ENCODE results near the gene RP2.

The RP2 gene

DNA sequence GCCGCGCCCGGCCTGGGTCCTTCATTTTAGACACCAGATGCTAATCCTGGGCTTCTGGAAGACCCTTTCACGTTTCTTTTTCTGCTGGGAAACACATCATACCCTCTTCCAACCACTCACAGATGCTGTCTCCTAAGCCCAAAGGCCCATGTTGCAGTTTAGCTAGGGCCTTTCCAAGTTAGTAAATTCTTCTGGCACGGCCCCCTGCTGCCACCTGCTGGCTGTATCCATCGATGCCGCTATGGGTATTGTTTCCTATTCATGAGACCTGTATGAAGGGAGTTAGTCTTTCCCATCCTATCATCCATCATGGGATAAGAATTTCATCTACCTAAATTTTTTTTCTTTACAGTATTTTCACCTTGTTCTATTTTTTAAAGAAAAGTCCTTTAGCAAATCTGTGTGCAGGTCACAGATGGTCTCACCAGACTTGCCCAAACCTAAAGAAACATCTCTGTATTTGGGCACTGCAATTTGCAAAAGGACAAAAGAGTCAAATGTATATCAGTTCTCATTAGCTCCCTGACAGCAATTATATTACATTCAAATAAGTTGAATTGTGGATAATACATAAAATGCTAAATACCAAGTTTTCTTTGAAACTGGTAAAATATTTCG, 40.2 kb upstream of the RP2 start:
- peak; percentile 65 for DNase-seq (ENCODE audit: extremely low spot score)
- ChIA-PET POLR2A (no interaction called here), CTCF (interaction anchor here (0.6 to 3.1 kb wide), 22 partner anchors 9 to 415 kb away, joined by 3 to 23 read pairs (median 4); partner anchors contain the start of gene SLC9A7)
- TF ChIP-seq, protein P1, sequence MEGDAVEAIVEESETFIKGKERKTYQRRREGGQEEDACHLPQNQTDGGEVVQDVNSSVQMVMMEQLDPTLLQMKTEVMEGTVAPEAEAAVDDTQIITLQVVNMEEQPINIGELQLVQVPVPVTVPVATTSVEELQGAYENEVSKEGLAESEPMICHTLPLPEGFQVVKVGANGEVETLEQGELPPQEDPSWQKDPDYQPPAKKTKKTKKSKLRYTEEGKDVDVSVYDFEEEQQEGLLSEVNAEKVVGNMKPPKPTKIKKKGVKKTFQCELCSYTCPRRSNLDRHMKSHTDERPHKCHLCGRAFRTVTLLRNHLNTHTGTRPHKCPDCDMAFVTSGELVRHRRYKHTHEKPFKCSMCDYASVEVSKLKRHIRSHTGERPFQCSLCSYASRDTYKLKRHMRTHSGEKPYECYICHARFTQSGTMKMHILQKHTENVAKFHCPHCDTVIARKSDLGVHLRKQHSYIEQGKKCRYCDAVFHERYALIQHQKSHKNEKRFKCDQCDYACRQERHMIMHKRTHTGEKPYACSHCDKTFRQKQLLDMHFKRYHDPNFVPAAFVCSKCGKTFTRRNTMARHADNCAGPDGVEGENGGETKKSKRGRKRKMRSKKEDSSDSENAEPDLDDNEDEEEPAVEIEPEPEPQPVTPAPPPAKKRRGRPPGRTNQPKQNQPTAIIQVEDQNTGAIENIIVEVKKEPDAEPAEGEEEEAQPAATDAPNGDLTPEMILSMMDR (IDR thresholded peaks at IDR 0.05; ENCODE audit: control extremely low read depth, extremely low read depth, low read depth, missing control alignments): peak; percentile 54

DNA sequence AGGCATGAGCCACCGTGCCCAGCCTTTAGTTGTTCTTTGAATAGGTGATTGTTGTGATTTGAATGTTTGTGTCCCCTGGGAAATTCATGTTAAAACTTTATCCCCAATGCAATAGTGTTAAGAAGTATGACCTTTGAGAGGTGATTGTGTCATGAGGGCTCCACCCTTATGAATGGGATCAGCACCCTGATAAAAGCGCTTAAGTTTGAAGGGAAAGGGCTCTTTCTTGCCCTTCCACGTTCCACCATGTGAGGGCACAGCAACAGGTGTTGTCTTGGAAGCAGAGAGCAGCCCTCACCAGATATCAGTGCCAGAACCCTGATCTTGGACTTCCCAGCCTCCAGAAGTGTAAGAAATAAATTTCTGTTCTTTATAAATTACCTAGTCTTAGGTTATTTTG, 33.7 kb upstream of the RP2 start:
- TF ChIP-seq, protein P1 (IDR thresholded peaks at IDR 0.05; ENCODE audit: control extremely low read depth, extremely low read depth, low read depth, missing control alignments): peak; percentile 5
- ChIA-PET CTCF (interaction anchor here (1.2 kb wide), 1 partner anchor 225 kb away, joined by 4 read pairs; no protein-coding TSS in a partner anchor), POLR2A (no interaction called here)
- DNase-seq (ENCODE audit: extremely low spot score): no peak

DNA sequence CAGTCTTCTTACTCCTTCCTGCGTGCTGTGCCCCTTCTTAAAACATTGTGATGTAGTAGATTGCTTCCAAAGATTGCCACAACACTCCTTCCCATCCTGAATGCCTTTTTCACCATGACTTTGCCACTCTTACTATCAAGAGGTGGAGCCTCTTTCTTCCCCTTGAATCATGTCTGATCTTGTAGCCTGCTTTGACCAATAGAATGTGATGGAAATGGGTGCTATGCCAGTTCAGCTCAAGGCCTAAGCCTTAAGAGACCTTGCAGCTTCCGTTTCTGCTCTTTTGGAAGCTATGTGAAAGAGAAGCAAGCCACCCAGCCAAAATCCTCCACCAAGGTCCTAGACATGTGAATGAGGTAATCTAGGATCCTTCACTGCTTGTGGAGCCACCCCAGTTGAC, 31.6 kb upstream of the RP2 start:
- ChIA-PET CTCF (interaction anchor here (2.2 kb wide), 1 partner anchor 9 kb away, joined by 8 read pairs; no protein-coding TSS in a partner anchor), POLR2A (no interaction called here)
- no peak for DNase-seq (ENCODE audit: extremely low spot score)
- TF ChIP-seq, protein P1 (IDR thresholded peaks at IDR 0.05; ENCODE audit: control extremely low read depth, extremely low read depth, low read depth, missing control alignments): no peak

DNA sequence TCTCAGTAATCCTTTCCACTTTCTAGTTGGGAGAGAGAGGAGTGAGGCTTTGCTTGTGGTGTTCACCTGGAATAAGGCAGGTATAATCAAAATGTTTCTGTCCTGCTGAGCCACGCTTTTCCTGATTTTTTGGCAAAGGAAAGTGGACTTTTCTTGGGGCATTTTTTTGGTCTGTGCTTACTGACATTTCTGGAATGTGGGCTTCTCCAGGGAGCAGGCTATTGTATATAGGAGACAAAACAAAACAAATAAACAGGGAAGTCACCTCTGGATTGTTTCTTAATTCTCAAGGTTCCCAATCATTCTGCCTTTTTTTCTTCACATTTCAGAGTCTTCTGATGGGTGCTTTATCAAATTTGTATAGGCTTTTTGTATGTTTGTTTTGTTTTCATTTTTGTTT, 25.7 kb upstream of the RP2 start:
- ChIA-PET CTCF (interaction anchor here (1.5 to 1.6 kb wide), 2 partner anchors 14 to 53 kb away, joined by 5 read pairs; partner anchors contain the start of gene SLC9A7), POLR2A (no interaction called here)
- TF ChIP-seq, protein P1 (IDR thresholded peaks at IDR 0.05; ENCODE audit: control extremely low read depth, extremely low read depth, low read depth, missing control alignments): no peak
- DNase-seq (ENCODE audit: extremely low spot score): no peak

DNA sequence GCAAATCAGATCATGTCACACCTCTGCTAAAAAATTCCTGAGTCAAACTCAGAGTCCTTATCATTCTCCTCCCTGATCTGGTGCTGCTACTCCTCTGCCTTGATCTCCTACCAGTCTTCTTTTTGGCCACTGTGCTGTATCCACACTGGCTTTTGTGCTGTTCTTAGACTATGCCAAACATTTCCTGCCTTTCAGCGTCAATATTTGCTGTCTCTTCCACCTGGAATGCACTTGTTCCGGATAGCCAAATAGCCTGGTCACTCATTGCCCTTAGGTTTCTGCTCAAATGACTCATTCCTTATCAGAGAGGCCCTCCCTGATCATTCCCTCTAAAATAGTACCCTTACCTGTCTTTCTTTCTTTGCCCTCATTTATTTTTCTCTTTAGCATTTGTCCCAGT, 24.4 kb upstream of the RP2 start:
- TF ChIP-seq, protein P1 (IDR thresholded peaks at IDR 0.05; ENCODE audit: control extremely low read depth, extremely low read depth, low read depth, missing control alignments): no peak
- CTCF ChIA-PET: interaction anchor here (1.5 to 1.6 kb wide), 2 partner anchors 15 to 54 kb away, joined by 5 read pairs; partner anchors contain the start of gene SLC9A7
- no peak for DNase-seq (ENCODE audit: extremely low spot score)
- POLR2A ChIA-PET: no interaction called here

DNA sequence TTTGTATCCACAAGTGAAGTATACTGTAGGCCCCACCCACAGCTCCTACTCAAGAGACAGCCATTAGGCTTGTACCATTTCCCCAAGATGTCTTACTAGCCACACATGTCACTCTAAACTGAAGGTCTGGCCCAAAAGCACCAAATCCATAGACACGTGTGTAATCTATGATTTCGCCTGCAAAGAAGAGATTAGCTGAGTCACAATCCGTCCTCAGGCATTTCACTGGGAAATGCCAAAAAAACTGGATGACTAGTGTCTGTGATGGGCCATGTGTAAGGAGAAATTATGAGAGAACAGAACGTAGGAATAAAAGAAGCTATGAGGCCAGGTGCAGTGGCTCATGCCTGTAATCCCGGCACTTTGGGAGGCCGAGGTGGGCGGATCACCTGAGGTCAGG, 21.9 kb upstream of the RP2 start:
- no peak for DNase-seq (ENCODE audit: extremely low spot score)
- TF ChIP-seq, protein P1 (IDR thresholded peaks at IDR 0.05; ENCODE audit: control extremely low read depth, extremely low read depth, low read depth, missing control alignments): no peak
- ChIA-PET POLR2A (no interaction called here), CTCF (interaction anchor here (1.1 kb wide), 1 partner anchor 17 kb away, joined by 3 read pairs; no protein-coding TSS in a partner anchor)

Measured in GM10248 (cell line).